Muscle of leg (tissue), 11 donors: ENCODE measurements around the gene SYT9. TPM values are rescaled to one million over a fixed set of nuclear protein-coding genes. Genes with fewer than 3 reads are reported as not detected.
"Not testable (repeated sequence)": the region's sequence is repeated elsewhere in the genome, so short reads cannot be mapped to it uniquely, and the experiment has no call there.

Experiments
- DNase-seq: peaks from one replicate; pipeline ENCODE4 v3.0.0; 2013
- H3K27ac ChIP-seq: one replicate; pipeline ENCODE4 v1.5.1; 2013; ENCODE audit warnings: mild to moderate bottlenecking, low read length, control low read depth
- H3K27me3 ChIP-seq: one replicate; pipeline ENCODE4 v1.6.1; 2013; ENCODE audit warnings: low read length; ENCODE audit not compliant: control insufficient read depth, insufficient read depth
- H3K36me3 ChIP-seq: one replicate; pipeline ENCODE4 v1.6.1; 2013; ENCODE audit warnings: low read length; ENCODE audit not compliant: control insufficient read depth, insufficient read depth
- H3K4me1 ChIP-seq: one replicate; pipeline ENCODE4 v1.6.1; 2013; ENCODE audit warnings: low read length; ENCODE audit not compliant: control insufficient read depth, insufficient read depth
- H3K4me3 ChIP-seq: one replicate; pipeline ENCODE4 v1.5.1; 2013; ENCODE audit warnings: low read length, control low read depth
- H3K9me3 ChIP-seq: replicated peaks from 2 replicates; pipeline ENCODE4 v1.6.1; 2013; ENCODE audit warnings: low read depth, low read length; ENCODE audit not compliant: control insufficient read depth
- WGBS: methylation state at CpG from one replicate; pipeline ENCODE4 v1.1.5; 2013; ENCODE audit warnings: missing lambda C conversion rate; ENCODE audit not compliant: insufficient coverage; 5-methylcytosine and 5-hydroxymethylcytosine counted together
- polyA plus RNA-seq, 8 donors: library from polyadenylated mRNA; unstranded; fragments of 120-200 nt; gene quantifications; one replicate each; pipeline versions ENCODE4 v1.2.1 to v1.2.3, GENCODE V29; 2013; ENCODE audit warnings: inconsistent platforms in 1 of 8, low replicate concordance in 1 of 8; ENCODE audit not compliant: insufficient read length in 8 of 8, insufficient read depth in 1 of 8
- total RNA-seq: library from RNA; stranded (reverse); fragments of 120-200 nt; gene quantifications from one replicate; pipeline ENCODE4 v1.2.4, GENCODE V29; 2013

SYT9 gene
- total and polyA plus RNA-seq, 9 donors: 0.19 to 1.1 (median 0.54) TPM

GRCh38 chr11:7511401-7511800 is 259.7 kb downstream of the SYT9 start:
- peak overlapping the region; percentile 94 for H3K27ac ChIP-seq
- H3K4me1 ChIP-seq: peaks cover 37% of the 10 kb centered on the region
- WGBS: 45% methylated on average over 5 of the region's 5 CpGs
- H3K27me3 ChIP-seq: peaks cover 16% of the 10 kb centered on the region
- H3K36me3 ChIP-seq: peaks cover 11% of the 10 kb centered on the region
- DNase-seq: peak; percentile 94
- H3K9me3 ChIP-seq: no peaks in the 10 kb centered on the region
- no peak overlapping the region for H3K4me3 ChIP-seq

- Histone ChIP-seq H3K36me3 (peaks cover 5% of the 10 kb centered on the region), H3K4me1 (peaks cover 37% of the 10 kb centered on the region), H3K27ac (peak overlapping the region; percentile 94), H3K27me3 (peaks cover 18% of the 10 kb centered on the region), H3K4me3 (peak overlapping the region; percentile 82), H3K9me3 (no peaks in the 10 kb centered on the region)
- 21% methylated on average over 13 of the region's 18 CpGs for WGBS
- DNase-seq: peak; percentile 85
These were observed 261.0 kb downstream of the SYT9 start for GRCh38 chr11:7512525-7513233.

GRCh38 chr11:7513234-7514098 is 261.8 kb downstream of the SYT9 start, which contains the start of gene PPFIBP2:
Gene PPFIBP2, plus strand, starts transcription at chr11:7513999. Its CDS starts 35,477 bp downstream, at chr11:7549476.
- WGBS: under 1% methylated on average over 66 of the region's 79 CpGs
- no peaks in the 10 kb centered on the region for H3K9me3 ChIP-seq
- H3K36me3 ChIP-seq: peaks cover 5% of the 10 kb centered on the region
- peaks cover 37% of the 10 kb centered on the region for H3K4me1 ChIP-seq
- peaks cover 18% of the 10 kb centered on the region for H3K27me3 ChIP-seq
- DNase-seq: peak; percentile 88
- H3K4me3 ChIP-seq: peak within 1 kb of the TSS; percentile 82
- H3K27ac ChIP-seq: peak within 1 kb of the TSS; percentile 94

- H3K27me3 ChIP-seq: peaks cover 18% of the 10 kb centered on the region
- peak overlapping the region; percentile 82 for H3K4me3 ChIP-seq
- 1% methylated on average over 25 of the region's 31 CpGs for WGBS
- H3K36me3 ChIP-seq: peaks cover 5% of the 10 kb centered on the region
- H3K9me3 ChIP-seq: no peaks in the 10 kb centered on the region
- no peak overlapping the region for H3K27ac ChIP-seq
- peak; percentile 30 for DNase-seq
- peaks cover 37% of the 10 kb centered on the region for H3K4me1 ChIP-seq
These were observed 262.4 kb downstream of the SYT9 start for GRCh38 chr11:7514099-7514591.

GRCh38 chr11:7515447-7515886 is 263.8 kb downstream of the SYT9 start:
- no peak overlapping the region for H3K4me3 ChIP-seq
- no peaks in the 10 kb centered on the region for H3K9me3 ChIP-seq
- peaks cover 18% of the 10 kb centered on the region for H3K27me3 ChIP-seq
- DNase-seq: no peak
- H3K4me1 ChIP-seq: peaks cover 31% of the 10 kb centered on the region
- WGBS: 86% methylated on average over 1 of the region's 1 CpG
- H3K36me3 ChIP-seq: no peaks in the 10 kb centered on the region
- H3K27ac ChIP-seq: no peak overlapping the region

GRCh38 chr11:7516475-7516874 is 264.8 kb downstream of the SYT9 start:
- DNase-seq: no peak
- H3K9me3 ChIP-seq: no peaks in the 10 kb centered on the region
- WGBS: 87% methylated on average over 10 of the region's 12 CpGs
- peaks cover 26% of the 10 kb centered on the region for H3K4me1 ChIP-seq
- no peak overlapping the region for H3K27ac ChIP-seq
- H3K27me3 ChIP-seq: peaks cover 18% of the 10 kb centered on the region
- no peaks in the 10 kb centered on the region for H3K36me3 ChIP-seq
- no peak overlapping the region for H3K4me3 ChIP-seq

GRCh38 chr11:7517743-7518142 is 266.0 kb downstream of the SYT9 start:
- Histone ChIP-seq H3K27me3 (peaks cover 18% of the 10 kb centered on the region), H3K4me1 (peaks cover 13% of the 10 kb centered on the region)
- H3K9me3 ChIP-seq, H3K4me3 ChIP-seq, H3K27ac ChIP-seq, DNase-seq, H3K36me3 ChIP-seq: not testable (repeated sequence)
- WGBS: 94% methylated on average over 9 of the region's 13 CpGs

Other genes starting within 250 kb of the SYT9 start
- gene ZNF214, start 231.6 kb upstream of the SYT9 start, total RNA-seq: 3.4 TPM
- gene ZNF214, start 231.6 kb upstream of the SYT9 start, polyA plus RNA-seq: 1 to 10 TPM; 1.5 to 2.7 (median 2.2) TPM
- 0.04 TPM for gene NLRP14, start 231.4 kb upstream of the SYT9 start, total RNA-seq
- under 1 TPM in 7 of 8 donors, not detected in 1; 0.04 to 0.07 (median 0.05) TPM for gene NLRP14, start 231.4 kb upstream of the SYT9 start, polyA plus RNA-seq
- 0.04 TPM for gene RBMXL2, start 162.9 kb upstream of the SYT9 start, total RNA-seq
- under 1 TPM in 1 of 8 donors, not detected in 7; 0.06 TPM for gene RBMXL2, start 162.9 kb upstream of the SYT9 start, polyA plus RNA-seq
- gene OLFML1, start 233.6 kb downstream of the SYT9 start, total RNA-seq: 33.1 TPM
- 10 to 100 TPM; 38.8 to 70.5 (median 48.8) TPM for gene OLFML1, start 233.6 kb downstream of the SYT9 start, polyA plus RNA-seq